Omental fat pad (tissue), 4 donors: Measurements from ENCODE around the gene DYNLT4. TPM values are rescaled to one million over a fixed set of nuclear protein-coding genes. Genes with fewer than 3 reads are reported as not detected.
"Not testable (repeated sequence)": the region's sequence is repeated elsewhere in the genome, so short reads cannot be mapped to it uniquely, and the experiment has no call there.

Experiments used
- ATAC-seq: fragments of 150-250 bp; one replicate; pipeline ENCODE4 v1.9.1; 2016; ENCODE audit warnings: mild to moderate bottlenecking, moderate library complexity; ENCODE audit not compliant: low FRiP score
- DNase-seq: peaks from one replicate; pipeline ENCODE4 v3.0.0-alpha.2; 2019; ENCODE audit warnings: low spot score
- total RNA-seq, 4 donors: library from RNA; depleted of rRNA; stranded (reverse); fragments of >200 nt; gene quantifications; one replicate each; pipeline ENCODE4 v1.1.0, GENCODE V29; 2016
- TF ChIP-seq, protein P1 (sequence below), 3 donors: fragments of 450-650 bp; IDR thresholded peaks; one replicate each; pipeline ENCODE4 v1.5.1; 2016 to 2017; ENCODE audit warnings: antibody characterized with exemption in 3 of 3, mild to moderate bottlenecking in 3 of 3, moderate library complexity in 2 of 3

Gene DYNLT4
- total RNA-seq, 4 donors from 2014 or later, result 0.65 to 6.3 TPM; not detected in 2

DNA sequence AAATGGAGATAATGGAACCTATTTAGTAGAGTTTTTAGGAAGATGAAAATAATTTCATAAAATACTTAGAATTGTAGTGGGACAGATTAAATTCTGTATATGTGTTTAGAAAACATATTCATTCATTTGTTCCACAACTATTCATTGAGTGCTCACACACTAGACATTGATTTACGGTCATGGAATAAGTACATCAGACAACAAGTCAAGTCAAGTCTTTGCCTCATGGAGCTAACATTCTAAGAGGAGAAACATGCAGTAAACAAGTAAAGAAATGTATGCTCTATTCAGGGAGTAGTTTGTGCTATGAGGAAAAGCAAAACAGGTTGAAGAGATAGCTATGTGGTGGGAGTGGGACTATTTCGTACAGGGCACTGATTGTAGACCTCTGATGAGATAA, 10.2 kb upstream of the DYNLT4 start:
- ATAC-seq (no peak), DNase-seq (no peak)
- TF ChIP-seq, protein P1, sequence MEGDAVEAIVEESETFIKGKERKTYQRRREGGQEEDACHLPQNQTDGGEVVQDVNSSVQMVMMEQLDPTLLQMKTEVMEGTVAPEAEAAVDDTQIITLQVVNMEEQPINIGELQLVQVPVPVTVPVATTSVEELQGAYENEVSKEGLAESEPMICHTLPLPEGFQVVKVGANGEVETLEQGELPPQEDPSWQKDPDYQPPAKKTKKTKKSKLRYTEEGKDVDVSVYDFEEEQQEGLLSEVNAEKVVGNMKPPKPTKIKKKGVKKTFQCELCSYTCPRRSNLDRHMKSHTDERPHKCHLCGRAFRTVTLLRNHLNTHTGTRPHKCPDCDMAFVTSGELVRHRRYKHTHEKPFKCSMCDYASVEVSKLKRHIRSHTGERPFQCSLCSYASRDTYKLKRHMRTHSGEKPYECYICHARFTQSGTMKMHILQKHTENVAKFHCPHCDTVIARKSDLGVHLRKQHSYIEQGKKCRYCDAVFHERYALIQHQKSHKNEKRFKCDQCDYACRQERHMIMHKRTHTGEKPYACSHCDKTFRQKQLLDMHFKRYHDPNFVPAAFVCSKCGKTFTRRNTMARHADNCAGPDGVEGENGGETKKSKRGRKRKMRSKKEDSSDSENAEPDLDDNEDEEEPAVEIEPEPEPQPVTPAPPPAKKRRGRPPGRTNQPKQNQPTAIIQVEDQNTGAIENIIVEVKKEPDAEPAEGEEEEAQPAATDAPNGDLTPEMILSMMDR (IDR thresholded peaks at IDR 0.05), result no peak

DNA sequence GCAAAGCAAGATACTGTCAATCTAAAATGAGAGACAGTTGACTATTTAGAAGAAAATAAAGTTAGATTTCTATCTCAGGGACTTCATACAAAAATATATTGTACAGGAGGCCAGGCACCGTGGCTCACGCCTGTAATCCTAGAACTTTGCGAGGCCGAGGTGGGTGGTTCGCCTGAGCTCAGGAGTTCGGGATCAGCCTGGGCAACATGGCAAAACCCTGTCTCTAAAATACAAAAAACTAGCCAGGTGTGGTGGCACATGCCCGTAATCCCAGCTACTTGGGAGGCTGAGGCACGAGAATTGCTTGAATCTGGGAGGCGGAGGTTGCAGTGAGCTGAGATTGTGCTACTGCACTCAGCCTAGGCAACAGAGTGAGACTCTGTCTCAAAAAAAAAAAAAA, 8.8 kb upstream of the DYNLT4 start:
- not testable (repeated sequence) for ATAC-seq, DNase-seq

DNA sequence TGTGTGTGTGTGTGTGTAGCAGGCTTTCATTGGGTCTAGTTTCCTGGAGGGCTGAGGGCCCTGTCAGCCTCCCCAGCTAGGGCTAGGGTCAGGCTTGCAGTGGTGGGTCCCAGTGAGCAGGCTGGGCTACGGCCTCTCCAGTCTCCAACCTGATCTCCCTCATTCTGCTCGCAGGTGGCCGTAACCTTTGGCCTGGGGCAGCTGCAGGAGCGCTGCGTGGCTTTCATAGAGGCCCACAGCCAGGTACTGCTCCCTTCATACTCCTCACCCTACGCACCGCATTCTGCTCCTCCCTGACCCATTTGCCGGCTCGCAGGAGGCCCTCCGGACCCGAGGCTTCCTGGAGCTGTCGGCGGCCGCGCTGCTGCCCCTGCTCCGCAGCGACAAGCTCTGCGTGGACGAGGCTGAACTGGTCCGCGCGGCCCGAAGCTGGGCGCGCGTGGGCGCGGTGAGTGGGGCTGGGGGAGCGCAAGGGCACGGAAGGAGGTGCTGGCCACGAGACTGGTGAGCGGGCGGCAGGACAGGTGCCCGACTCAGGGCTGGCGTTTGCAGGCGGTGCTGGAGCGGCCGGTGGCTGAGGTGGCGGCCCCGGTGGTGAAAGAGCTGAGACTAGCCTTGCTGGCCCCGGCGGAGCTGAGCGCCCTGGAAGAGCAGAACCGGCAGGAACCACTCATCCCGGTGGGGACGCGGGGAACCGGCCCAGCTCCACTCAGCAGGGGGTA, 5.8 kb upstream of the DYNLT4 start:
- no peak for DNase-seq
- no peak for ATAC-seq
- TF ChIP-seq, protein P1 (IDR thresholded peaks at IDR 0.05), result no peak

DNA sequence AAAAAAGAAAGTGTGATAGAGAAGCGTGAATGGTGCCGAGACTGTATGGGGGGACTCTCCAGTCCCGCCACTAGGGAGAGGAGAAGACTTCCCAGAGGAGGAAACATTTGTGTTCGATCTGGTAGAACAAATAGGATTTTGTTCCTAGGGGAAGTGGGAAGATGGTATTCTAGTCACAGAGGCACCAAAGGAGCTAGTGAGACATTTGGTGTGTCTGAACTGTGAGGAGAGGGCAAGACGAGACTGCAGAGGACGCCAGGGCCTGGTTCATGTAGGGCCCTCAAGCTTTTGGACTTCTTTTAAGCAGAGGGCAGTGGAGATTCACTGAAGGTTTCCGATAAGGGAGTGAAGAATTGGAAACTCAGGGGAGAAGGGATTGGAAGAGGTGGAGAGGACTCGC, 4.1 kb upstream of the DYNLT4 start:
- no peak for DNase-seq
- TF ChIP-seq, protein P1 (IDR thresholded peaks at IDR 0.05), result no peak
- ATAC-seq, result no peak

DNA sequence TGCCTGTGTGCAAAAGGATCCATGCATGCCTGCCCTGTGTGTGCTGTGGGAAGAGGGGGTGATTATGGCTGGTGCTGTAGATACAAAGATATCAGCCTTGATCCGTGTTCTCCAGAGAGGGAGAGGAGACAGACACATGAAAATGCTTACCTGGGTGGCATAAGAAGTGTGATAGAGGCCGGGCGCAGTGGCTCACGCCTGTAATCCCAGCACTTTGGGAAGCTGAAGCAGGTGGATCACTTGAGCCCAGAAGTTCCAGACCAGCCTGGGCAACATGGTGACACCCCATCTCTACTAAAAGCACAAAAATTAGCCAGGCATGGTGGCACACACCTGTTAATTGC, 3.6 kb upstream of the DYNLT4 start:
- ATAC-seq, DNase-seq: not testable (repeated sequence)

DNA sequence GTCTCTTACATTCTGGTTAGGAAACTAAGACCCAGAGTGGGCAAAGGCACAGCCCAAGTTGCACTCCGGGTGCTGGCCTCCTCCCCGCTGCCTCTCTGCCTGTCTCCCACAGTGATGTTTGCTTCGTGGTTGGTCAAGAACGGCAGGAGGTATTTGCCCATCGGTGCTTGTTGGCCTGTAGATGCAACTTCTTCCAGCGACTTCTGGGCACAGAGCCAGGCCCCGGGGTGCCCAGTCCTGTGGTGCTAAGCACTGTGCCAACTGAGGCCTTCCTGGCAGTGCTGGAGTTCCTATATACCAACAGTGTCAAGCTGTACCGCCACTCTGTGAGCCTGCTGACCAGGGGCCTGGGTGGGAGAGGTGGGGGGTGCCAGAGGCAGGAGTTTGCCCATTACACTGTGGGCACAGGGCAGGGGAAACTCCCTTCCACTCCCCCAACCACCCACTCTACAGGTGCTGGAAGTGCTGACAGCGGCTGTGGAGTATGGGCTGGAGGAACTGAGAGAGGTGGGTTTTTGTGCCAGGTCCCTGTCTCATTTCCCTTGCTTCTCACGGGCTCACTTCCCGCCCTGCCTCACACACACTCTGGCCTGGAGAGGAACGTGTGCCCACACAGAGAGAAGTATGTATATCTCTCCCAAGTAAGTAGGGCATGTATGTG, 3.1 kb upstream of the DYNLT4 start:
- TF ChIP-seq, protein P1 (IDR thresholded peaks at IDR 0.05), result no peak
- ATAC-seq (no peak), DNase-seq (no peak)

DNA sequence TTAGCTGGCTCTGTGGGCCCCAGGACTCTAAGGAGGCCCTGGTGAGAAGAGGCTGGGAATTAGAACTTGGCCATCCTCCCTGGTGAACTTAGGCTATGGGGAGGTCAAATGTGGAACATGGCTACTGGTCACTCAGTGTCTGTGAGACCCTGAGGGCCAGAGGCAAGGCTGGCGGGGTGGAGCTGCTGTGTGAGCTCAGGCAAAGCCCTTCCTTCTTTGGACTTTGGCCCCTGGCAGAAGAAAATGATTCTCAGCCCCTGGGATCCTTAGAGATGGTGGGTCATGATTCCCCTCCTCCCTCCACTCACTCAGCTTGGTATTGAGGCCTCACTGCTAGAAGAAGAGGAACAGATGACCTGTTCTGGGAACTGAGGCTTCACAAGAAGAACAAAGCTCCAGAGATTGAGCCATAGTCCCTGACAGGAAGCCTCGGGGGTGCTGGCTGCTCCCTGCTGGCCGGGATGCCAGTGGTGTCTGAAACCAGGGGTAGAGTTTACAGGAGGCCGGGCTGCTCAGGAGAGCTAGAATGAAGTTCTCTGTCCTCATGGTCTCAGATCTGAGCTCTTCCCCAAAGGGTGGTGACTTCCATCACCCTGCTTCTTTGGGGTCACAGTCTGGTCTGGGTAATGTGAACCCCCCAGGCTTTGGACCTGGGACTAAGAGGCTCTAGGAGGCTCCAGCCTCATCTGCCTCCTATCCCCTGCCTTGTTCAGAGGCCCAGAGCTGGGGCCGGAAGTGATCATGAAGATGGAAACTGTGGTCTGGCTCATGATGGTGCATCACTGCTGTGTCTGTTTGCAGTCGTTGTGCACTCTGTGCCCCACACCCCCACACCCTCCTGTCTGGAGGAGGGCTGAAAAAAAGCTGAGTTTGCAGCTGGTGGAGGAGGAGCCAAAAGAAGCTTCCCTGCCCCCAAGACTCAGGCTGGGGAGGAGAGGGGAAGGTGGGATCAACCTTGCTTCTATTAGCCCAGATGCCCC, 2.1 kb upstream of the DYNLT4 start:
- TF ChIP-seq, protein P1 (IDR thresholded peaks at IDR 0.05), result no peak
- DNase-seq (no peak), ATAC-seq (no peak)
